SK-N-SH (cell line): ENCODE data around the gene ADGB. TPM values are rescaled to one million over a fixed set of nuclear protein-coding genes. Genes with fewer than 3 reads are reported as not detected.

Experiments
- CTCF ChIA-PET: fragments of 300-600, 350-600 bp; formaldehyde crosslinking; extraction: SDS; loops from one replicate; lab custom pipeline; 2021; lab: Yijun Ruan, JAX
- POLR2A ChIA-PET: fragments of 350-600 bp; sonication (Branson Sonifier 250); formaldehyde crosslinking; extraction: SDS; loops from one replicate; lab custom pipeline; 2020; ENCODE audit warnings: antibody characterized with exemption, inconsistent platforms; lab: Yijun Ruan, JAX
- DNase-seq: peaks from one replicate; pipeline ENCODE4 v3.0.0; 2012
- H2AFZ ChIP-seq: fragments of 200-600 bp; sonication (generic); 2 replicates; pipeline ENCODE4 v1.8.1; 2016; ENCODE audit warnings: antibody characterized with exemption, mild to moderate bottlenecking, low read depth
- H3F3A ChIP-seq: fragments of 200-600 bp; sonication (generic); replicated peaks from 2 replicates; pipeline ENCODE3; 2016; ENCODE audit warnings: antibody characterized with exemption, mild to moderate bottlenecking; ENCODE audit not compliant: insufficient read depth
- H3K27ac ChIP-seq, 2 experiments: fragments of 200-500 bp in 1 of 2; fragments of 200-600 bp in 1 of 2; sonication (Bioruptor generic) in 1 of 2; sonication (generic), shearing (Covaris generic) in 1 of 2; 2 replicates each; pipeline versions ENCODE4 v1.5.1 to v1.6.1; 2014 to 2016; ENCODE audit warnings: low read depth in 2 of 2, inconsistent platforms in 1 of 2, low read length in 1 of 2, mild to moderate bottlenecking in 1 of 2, mixed read lengths in 1 of 2
- H3K27me3 ChIP-seq: fragments of 200-600 bp; sonication (generic), shearing (Covaris generic); 2 replicates; pipeline ENCODE4 v1.6.1; 2016; ENCODE audit warnings: mixed run types; ENCODE audit not compliant: insufficient read depth
- H3K36me3 ChIP-seq, 2 experiments: fragments of 200-500 bp in 1 of 2; fragments of 200-600 bp in 1 of 2; sonication (Bioruptor generic) in 1 of 2; sonication (generic) in 1 of 2; replicated peaks in 1 of 2; 2 replicates each; pipeline versions ENCODE3 to v1.5.1; 2014 to 2016; ENCODE audit warnings: low read length in 1 of 2, mild to moderate bottlenecking in 1 of 2; ENCODE audit not compliant: insufficient read depth in 2 of 2, control insufficient read depth in 1 of 2
- H3K4me1 ChIP-seq, 2 experiments: fragments of 200-500 bp in 1 of 2; fragments of 200-600 bp in 1 of 2; sonication (Bioruptor generic) in 1 of 2; sonication (generic), shearing (Covaris generic) in 1 of 2; 2 replicates each; pipeline versions ENCODE4 v1.5.1 to v1.6.1; 2014 to 2016; ENCODE audit warnings: low read depth in 1 of 2, low read length in 1 of 2, mixed run types in 1 of 2; ENCODE audit not compliant: insufficient read depth in 2 of 2, control insufficient read depth in 1 of 2
- H3K4me2 ChIP-seq: fragments of 200-600 bp; sonication (generic), shearing (Covaris generic); 2 replicates; pipeline ENCODE4 v1.6.1; 2017; ENCODE audit warnings: mixed run types
- H3K4me3 ChIP-seq, 2 experiments: fragments of 200-500 bp in 1 of 2; fragments of 200-600 bp in 1 of 2; sonication (Bioruptor generic) in 1 of 2; sonication (generic), shearing (Covaris generic) in 1 of 2; 2 replicates each; pipeline versions ENCODE4 v1.5.1 to v1.8.1; 2014 to 2016; ENCODE audit warnings: low read depth in 2 of 2, inconsistent platforms in 1 of 2, low read length in 1 of 2, mild to moderate bottlenecking in 1 of 2, mixed read lengths in 1 of 2, moderate library complexity in 1 of 2
- H3K79me2 ChIP-seq: fragments of 200-600 bp; sonication (generic); 2 replicates; pipeline ENCODE4 v1.8.1; 2017; ENCODE audit warnings: mild to moderate bottlenecking; ENCODE audit not compliant: insufficient read depth
- H3K9ac ChIP-seq: fragments of 200-600 bp; sonication (generic); 2 replicates; pipeline ENCODE4 v1.6.1; 2017; ENCODE audit warnings: mixed run types
- H3K9me2 ChIP-seq: fragments of 200-600 bp; sonication (generic); 2 replicates; pipeline ENCODE4 v1.6.1; 2017; ENCODE audit warnings: mixed run types
- H3K9me3 ChIP-seq: fragments of 200-600 bp; sonication (generic); 2 replicates; pipeline ENCODE4 v1.6.1; 2017; ENCODE audit warnings: mixed run types, mild to moderate bottlenecking, moderate library complexity
- H4K20me1 ChIP-seq: fragments of 200-600 bp; sonication (generic); 2 replicates; pipeline ENCODE4 v1.6.1; 2017; ENCODE audit warnings: mild to moderate bottlenecking, mixed run types; ENCODE audit not compliant: insufficient read depth
- EZH2phosphoT487 ChIP-seq: fragments of 200-600 bp; sonication (generic); IDR thresholded peaks from 2 replicates; pipeline ENCODE4 v1.6.1; 2017; ENCODE audit warnings: low read depth, mixed run types, mild to moderate bottlenecking, antibody characterized with exemption, moderate library complexity, borderline replicate concordance
- FOXJ3 ChIP-seq: sonication (generic); formaldehyde crosslinking; IDR thresholded peaks from 2 replicates; pipeline ENCODE4 v1.5.1; 2020; ENCODE audit warnings: mild to moderate bottlenecking, missing genetic modification reagents
- FOXM1 ChIP-seq: IDR thresholded peaks from 2 replicates; pipeline ENCODE4 v1.4.0; 2012; ENCODE audit warnings: low read depth, mild to moderate bottlenecking
- GABPA ChIP-seq: IDR thresholded peaks from 2 replicates; pipeline ENCODE4 v1.4.0; 2012; ENCODE audit warnings: low read depth, mild to moderate bottlenecking
- GATA2 ChIP-seq: sonication (generic); formaldehyde crosslinking; IDR thresholded peaks from 2 replicates; pipeline ENCODE4 v1.5.0; 2020; ENCODE audit warnings: mild to moderate bottlenecking, missing genetic modification reagents
- JUND ChIP-seq: IDR thresholded peaks from 2 replicates; pipeline ENCODE4 v1.4.0; 2012
- MAX ChIP-seq: IDR thresholded peaks from 2 replicates; pipeline ENCODE4 v1.4.0; 2012; ENCODE audit warnings: low read depth
- MEF2A ChIP-seq: IDR thresholded peaks from 2 replicates; pipeline ENCODE4 v1.4.0; 2012; ENCODE audit warnings: low read depth, borderline replicate concordance
- MXI1 ChIP-seq: IDR thresholded peaks from 2 replicates; pipeline ENCODE4 v1.6.1; 2012; ENCODE audit warnings: mild to moderate bottlenecking, low read depth, low read length, improper control_type of control experiment
- NRF1 ChIP-seq: IDR thresholded peaks from 2 replicates; pipeline ENCODE4 v1.6.1; 2012; ENCODE audit warnings: low read depth, mild to moderate bottlenecking, low read length
- PBX3 ChIP-seq: IDR thresholded peaks from 2 replicates; pipeline ENCODE4; 2012
- RCOR1 ChIP-seq: fragments of 150-350 bp; IDR thresholded peaks from 2 replicates; pipeline ENCODE4 v1.6.1; 2017; ENCODE audit warnings: antibody characterized with exemption, low read length
- REST ChIP-seq: IDR thresholded peaks from 2 replicates; pipeline ENCODE4 v1.6.1; 2012; ENCODE audit warnings: mild to moderate bottlenecking, low read depth, low read length, moderate library complexity
- RXRA ChIP-seq: IDR thresholded peaks from 2 replicates; pipeline ENCODE4 v1.4.0; 2012; ENCODE audit warnings: low read depth, mild to moderate bottlenecking, borderline replicate concordance
- TAF1 ChIP-seq: IDR thresholded peaks from 2 replicates; pipeline ENCODE4 v1.6.1; 2012; ENCODE audit warnings: low read depth, mild to moderate bottlenecking, low read length, moderate library complexity, borderline replicate concordance
- TEAD4 ChIP-seq: IDR thresholded peaks from 2 replicates; pipeline ENCODE4 v1.4.0; 2012; ENCODE audit warnings: mild to moderate bottlenecking, borderline replicate concordance; ENCODE audit not compliant: insufficient read depth
- USF2 ChIP-seq: fragments of 150-350 bp; IDR thresholded peaks from 2 replicates; pipeline ENCODE4 v1.6.1; 2017; ENCODE audit warnings: antibody characterized with exemption, low read length, low read depth, borderline replicate concordance
- YY1 ChIP-seq: IDR thresholded peaks from 2 replicates; pipeline ENCODE4 v1.4.0; 2012; ENCODE audit warnings: low read depth, mild to moderate bottlenecking
- WGBS: methylation state at CpG from one replicate; pipeline ENCODE4 v1.1.6; 2017; ENCODE audit warnings: low lambda C conversion rate; 5-methylcytosine and 5-hydroxymethylcytosine counted together
- polyA plus RNA-seq, 3 experiments: library from polyadenylated mRNA; depleted of rRNA; stranded (reverse); fragments of >200 nt; gene quantifications; 2 replicates each; pipeline ENCODE4 v1.2.3, GENCODE V29; 2012

ADGB gene
- polyA plus RNA-seq (2012; rRNA removed): not detected in 2 replicates
- not detected in 2 replicates for polyA plus RNA-seq (2012; cell fraction: cytosol; rRNA removed)
- not detected in 2 replicates for polyA plus RNA-seq (2012; cell fraction: nucleus; rRNA removed)

- no peaks in the 10 kb centered on the region for H3K27me3 ChIP-seq
- WGBS: 8% methylated on average over 28 of the region's 32 CpGs
- H3K79me2 ChIP-seq: no peaks in the 10 kb centered on the region
- CTCF ChIA-PET: no interaction called here
- H3K9ac ChIP-seq: no peak within 1 kb of the TSS
- POLR2A ChIA-PET: no interaction called here
- H3K36me3 ChIP-seq: no peaks in the 10 kb centered on the region
- peak within 1 kb of the TSS; percentile 71 for H3K4me2 ChIP-seq
- no peak for TF ChIP-seq GATA2 (CRISPR knock-in tag)
- peak; percentile 48 for TF ChIP-seq MXI1
- H3K4me3 ChIP-seq: peak within 1 kb of the TSS; percentile 46 to 47
- H3K9me3 ChIP-seq: no peaks in the 10 kb centered on the region
- H3K27ac ChIP-seq: no peak within 1 kb of the TSS
- no peaks in the 10 kb centered on the region for H3K9me2 ChIP-seq
- no peaks in the 10 kb centered on the region for H3F3A ChIP-seq
- peak within 1 kb of the TSS; percentile 86 for H2AFZ ChIP-seq
- peak; percentile 82 for DNase-seq
- peaks cover 0 to 5% of the 10 kb centered on the region in 2 experiments; a peak in 1 of 4 replicates for H3K4me1 ChIP-seq
- no peaks in the 10 kb centered on the region for H4K20me1 ChIP-seq
Observed at GRCh38 chr6:146598772-146599405, at the start of gene ADGB. TSS of gene ADGB (plus strand) at chr6:146598972. CDS start at chr6:146599041, 69 bp downstream.

- TF ChIP-seq GABPA: no peak
- TF ChIP-seq TAF1: no peak
- no peak for TF ChIP-seq NRF1
- TF ChIP-seq TEAD4: no peak
- no peak for TF ChIP-seq REST
- TF ChIP-seq EZH2phosphoT487: no peak
- TF ChIP-seq MEF2A: no peak
- no peak for TF ChIP-seq MAX
- no peak for TF ChIP-seq JUND
- no peak for TF ChIP-seq USF2
- no peak for TF ChIP-seq PBX3
- no peak for TF ChIP-seq FOXJ3 (CRISPR knock-in tag)
- TF ChIP-seq YY1: no peak
- no peak for TF ChIP-seq RCOR1
- TF ChIP-seq RXRA: no peak
- TF ChIP-seq FOXM1: no peak
- Histone ChIP-seq H4K20me1 (no peaks in the 10 kb centered on the region), H3K9ac (no peak overlapping the region), H3K4me1 (peaks cover 0 to 4% of the 10 kb centered on the region in 2 experiments; a peak in 3 of 4 replicates), H3K36me3 (peaks cover 42 to 43% of the 10 kb centered on the region in 2 experiments), H3K79me2 (peaks cover 70% of the 10 kb centered on the region), H3K9me2 (no peaks in the 10 kb centered on the region), H3K4me3 (no peak overlapping the region), H2AFZ (no peak overlapping the region), H3K27me3 (no peaks in the 10 kb centered on the region), H3K4me2 (no peak overlapping the region), H3K9me3 (no peaks in the 10 kb centered on the region), H3F3A (peaks cover 9% of the 10 kb centered on the region), H3K27ac (no peak overlapping the region)
- ChIA-PET CTCF (no interaction called here), POLR2A (no interaction called here)
- WGBS: 97% methylated on average over 6 of the region's 6 CpGs
- DNase-seq: no peak
Observed at GRCh38 chr6:146550911-146551310, 47.9 kb upstream of the ADGB start.
